K562 (cell line): ENCODE results near the gene ZSWIM9. TPM values are rescaled to one million over a fixed set of nuclear protein-coding genes. Genes with fewer than 3 reads are reported as not detected.

Source experiments
- ATAC-seq: fragments of 200-7000 bp; cut with Tn5 transposase; 3 replicates; pipeline ENCODE4 v1.9.1; 2020; ENCODE audit warnings: moderate library complexity
- BruUV-seq: library from RNA; stranded (reverse); fragments of 400-500 nt; replicated peaks from 2 replicates; lab custom pipeline; 2021; lab: Mats Ljungman, UMichigan
- CTCF ChIA-PET: fragments of 300-600 bp; formaldehyde crosslinking; extraction: SDS; loops from one replicate; lab custom pipeline; 2021; ENCODE audit warnings: low intra/inter-chr PET ratio; lab: Yijun Ruan, JAX
- POLR2A ChIA-PET: fragments of 300-600, 350-650 bp; sonication (Branson Sonifier 250); formaldehyde crosslinking; extraction: SDS; loops from one replicate; lab custom pipeline; 2021; ENCODE audit warnings: antibody characterized with exemption, inconsistent platforms; lab: Yijun Ruan, JAX
- DNase-seq, 4 experiments: peaks; one replicate each; pipeline versions ENCODE4 v3.0.0 to v3.0.0-alpha.2; 2011 to 2018; ENCODE audit warnings: low spot score in 3 of 4, mixed read lengths in 3 of 4; ENCODE audit errors: extremely low read depth in 1 of 4
- FAIRE-seq: peaks from 2 replicates; lab custom pipeline; 2011; peaks lifted over from hg19 to GRCh38; lab: Jason Lieb, UNC
- H2AFZ ChIP-seq: 2 replicates; pipeline ENCODE4 v1.6.0; 2011; ENCODE audit warnings: low read depth, low read length, control low read depth, inconsistent platforms
- H3K27ac ChIP-seq: fragments of 200-600 bp; 3 replicates; pipeline ENCODE4 v1.8.0; 2011; ENCODE audit warnings: low read depth, mild to moderate bottlenecking, control low read depth, inconsistent platforms, low read length, moderate library complexity, mixed read lengths; ENCODE audit errors: extremely low read depth
- H3K27me3 ChIP-seq, 2 experiments: fragments of 300-600 bp in 1 of 2; 2 replicates in 1 of 2; 3 replicates in 1 of 2; pipeline versions ENCODE4 v1.6.0 to v1.8.0; 2011; ENCODE audit warnings: inconsistent platforms in 2 of 2, low read length in 2 of 2, mild to moderate bottlenecking in 1 of 2, mixed read lengths in 1 of 2, moderate library complexity in 1 of 2; ENCODE audit not compliant: control insufficient read depth in 2 of 2, insufficient read depth in 2 of 2
- H3K36me3 ChIP-seq: fragments of 300-600 bp; 3 replicates; pipeline ENCODE4 v1.8.0; 2011; ENCODE audit warnings: mild to moderate bottlenecking, low read length, inconsistent platforms; ENCODE audit not compliant: control insufficient read depth, insufficient read depth
- H3K4me1 ChIP-seq, 2 experiments: fragments of 200-600 bp in 1 of 2; replicated peaks in 1 of 2; 2 replicates in 1 of 2; 3 replicates in 1 of 2; pipeline versions ENCODE4 v1.5.1 to v1.8.0; 2011; ENCODE audit warnings: inconsistent platforms in 2 of 2, low read length in 2 of 2, mild to moderate bottlenecking in 1 of 2, mixed read lengths in 1 of 2, moderate library complexity in 1 of 2; ENCODE audit not compliant: control insufficient read depth in 2 of 2, insufficient read depth in 2 of 2
- H3K4me2 ChIP-seq: 2 replicates; pipeline ENCODE4 v1.6.1; 2011; ENCODE audit warnings: low read length, control low read depth, inconsistent platforms, mixed read lengths; ENCODE audit not compliant: insufficient read depth
- H3K4me3 ChIP-seq: fragments of 200-600 bp; sonication (generic), shearing (Covaris generic); 2 replicates; pipeline ENCODE4 v1.5.1; 2016; ENCODE audit warnings: control low read depth, inconsistent platforms
- H3K79me2 ChIP-seq: fragments of 200-600 bp; 3 replicates; pipeline ENCODE4 v1.8.0; 2011; ENCODE audit warnings: low read length, inconsistent platforms; ENCODE audit not compliant: control insufficient read depth, insufficient read depth
- H3K9ac ChIP-seq, 2 experiments: 2 replicates each; pipeline versions ENCODE4 v1.6.0 to v1.6.1; 2011; ENCODE audit warnings: low read depth in 2 of 2, low read length in 2 of 2, control low read depth in 1 of 2, inconsistent platforms in 1 of 2, mild to moderate bottlenecking in 1 of 2, mixed read lengths in 1 of 2; ENCODE audit not compliant: insufficient read depth in 1 of 2
- H3K9me1 ChIP-seq: one replicate; pipeline ENCODE4 v1.6.0; 2011; ENCODE audit warnings: inconsistent platforms, mild to moderate bottlenecking, low read length, moderate library complexity; ENCODE audit not compliant: control insufficient read depth, insufficient read depth
- H3K9me3 ChIP-seq: replicated peaks from 2 replicates; pipeline ENCODE4 v1.5.1; 2011; ENCODE audit warnings: low read depth, low read length, inconsistent platforms; ENCODE audit not compliant: control insufficient read depth, insufficient read depth
- H4K20me1 ChIP-seq: replicated peaks from 2 replicates; pipeline ENCODE4 v1.6.1; 2011; ENCODE audit warnings: low read length, inconsistent platforms, mixed read lengths; ENCODE audit not compliant: control insufficient read depth, insufficient read depth
- CBFA2T3 ChIP-seq: fragments of 450-650 bp; IDR thresholded peaks from 2 replicates; pipeline ENCODE4 v1.6.1; 2017
- CTCFL ChIP-seq: IDR thresholded peaks from 2 replicates; pipeline ENCODE4 v1.6.1; 2011; ENCODE audit warnings: borderline replicate concordance, low read depth, mild to moderate bottlenecking, moderate library complexity, low read length; ENCODE audit not compliant: insufficient read depth, poor library complexity, severe bottlenecking
- FOXJ3 ChIP-seq: sonication (generic); formaldehyde crosslinking; IDR thresholded peaks from 2 replicates; pipeline ENCODE4 v1.4.0; 2020; ENCODE audit warnings: mild to moderate bottlenecking, missing genetic modification reagents
- GTF2B ChIP-seq: IDR thresholded peaks from 2 replicates; pipeline ENCODE4 v1.6.1; 2011; ENCODE audit not compliant: insufficient read length; ENCODE audit errors: extremely low read depth
- MAZ ChIP-seq, 2 experiments: fragments of 450-650 bp in 1 of 2; sonication (generic) in 1 of 2; formaldehyde crosslinking; IDR thresholded peaks in 1 of 2; conservative IDR thresholded peaks in 1 of 2; 2 replicates each; pipeline versions ENCODE4 v1.4.0 to v1.5.0; 2020; ENCODE audit warnings: mild to moderate bottlenecking in 1 of 2, missing genetic modification reagents in 1 of 2
- MEIS2 ChIP-seq: fragments of 450-650 bp; IDR thresholded peaks from 2 replicates; pipeline ENCODE4 v1.6.1; 2014; ENCODE audit warnings: mild to moderate bottlenecking; ENCODE audit not compliant: partially characterized antibody
- PHTF2 ChIP-seq: fragments of 250-450 bp; sonication (Bioruptor Pico); IDR thresholded peaks from 2 replicates; pipeline ENCODE4 v1.5.0; 2021; ENCODE audit warnings: mild to moderate bottlenecking
- SMARCA5 ChIP-seq: fragments of 450-650 bp; IDR thresholded peaks from 2 replicates; pipeline ENCODE4 v1.6.1; 2016
- TRIM28 ChIP-seq: fragments of 450-650 bp; IDR thresholded peaks from 2 replicates; pipeline ENCODE4 v1.6.1; 2017
- ZMIZ1 ChIP-seq, 2 experiments: fragments of 150-350 bp in 1 of 2; IDR thresholded peaks; 2 replicates each; pipeline ENCODE4 v1.6.1; 2012 to 2016; ENCODE audit warnings: low read depth in 2 of 2, low read length in 2 of 2, mild to moderate bottlenecking in 1 of 2, moderate library complexity in 1 of 2
- ZNF277 ChIP-seq: fragments of 250-450 bp; sonication (Bioruptor Pico); IDR thresholded peaks from 2 replicates; pipeline ENCODE4 v1.8.0; 2022; ENCODE audit warnings: inconsistent platforms, mild to moderate bottlenecking, moderate library complexity, borderline replicate concordance
- ZSCAN29 ChIP-seq: fragments of 450-650 bp; IDR thresholded peaks from 2 replicates; pipeline ENCODE4 v1.6.1; 2017
- WGBS: fragments of 100-300 bp; shearing (Covaris generic); methylation state at CpG from one replicate; pipeline ENCODE4 v1.1.6; 2016; ENCODE audit warnings: low coverage, mixed read lengths; ENCODE audit not compliant: insufficient coverage; ENCODE audit errors: missing lambda C conversion rate; 5-methylcytosine and 5-hydroxymethylcytosine counted together
- in situ Hi-C: fragments of 300-500 bp; cut with MboI; formaldehyde crosslinking; loops from 4 replicates; pipeline ENCODE4 v1.15.0; 2018; ENCODE audit warnings: inconsistent platforms, mixed read lengths
- intact Hi-C: fragments of 100-400 bp; cut with micrococcal nuclease; formaldehyde crosslinking; loops from 2 replicates; pipeline ENCODE4 v1.14.2; 2022
- polyA plus RNA-seq, 8 experiments: library from polyadenylated mRNA; depleted of rRNA in 4 of 8; stranded (reverse) in 5 of 8; unstranded in 3 of 8; fragments of >200 nt; fragmentation: Nextera tagmentation in 2 of 8; fragmentation: Illumina TruSeq in 1 of 8; extraction: Ambion mirVana in 2 of 8; extraction: Trizol in 1 of 8; gene quantifications; 2 replicates each; pipeline versions ENCODE4 v1.2.1 to v1.2.3, GENCODE V29; 2011 to 2014; ENCODE audit warnings: inconsistent platforms in 1 of 8, missing spikeins in 1 of 8
- total RNA-seq, 7 experiments: library from RNA; depleted of rRNA in 6 of 7; stranded (reverse); fragments of >200 nt in 6 of 7; fragmentation: Illumina TruSeq in 2 of 7; extraction: Trizol in 2 of 7; gene quantifications; 2 replicates each; pipeline versions ENCODE4 v1.2.1 to v1.2.3, GENCODE V29; 2011 to 2021; ENCODE audit warnings: low replicate concordance in 1 of 7

The ZSWIM9 gene
- total and polyA plus RNA-seq, 9 of the 15 experiments (the other 6 are each of a cell fraction or from before 2014, with no cell fraction given) = 0.04 to 1.4 (median 0.34) TPM; not detected in 1

- intact Hi-C loops = loop anchor here (5.0 kb wide), 1 partner anchor 83 kb away; no protein-coding TSS in a partner anchor
- H3K27me3 ChIP-seq = no peaks in the 10 kb centered on the region
- ChIA-PET POLR2A (interaction anchor here (1.6 to 2.6 kb wide), 2 partner anchors 9 to 14 kb away, joined by 5 to 24 read pairs; no protein-coding TSS in a partner anchor), CTCF (no interaction called here)
- no peak overlapping the region for H3K4me3 ChIP-seq
- no peaks in the 10 kb centered on the region for H3K9me3 ChIP-seq
- no peaks in the 10 kb centered on the region for H3K36me3 ChIP-seq
- DNase-seq (peak; percentile 84 to 94 (median 92)), FAIRE-seq (peak; percentile 95), ATAC-seq (peak; percentile 97)
- H3K9ac ChIP-seq = no peak overlapping the region
- H2AFZ ChIP-seq = peak overlapping the region; percentile 77
- no TSS peak for BruUV-seq
- in situ Hi-C loops = no loop called here
- 19% methylated on average over 13 of the region's 13 CpGs for WGBS
- no peaks in the 10 kb centered on the region for H4K20me1 ChIP-seq
- H3K79me2 ChIP-seq = no peaks in the 10 kb centered on the region
- peak overlapping the region; percentile 19; the same call in 1 of the 2 replicates for H3K4me2 ChIP-seq
- no peaks in the 10 kb centered on the region for H3K9me1 ChIP-seq
- no peak overlapping the region for H3K27ac ChIP-seq
- peaks cover 8 to 17% of the 10 kb centered on the region in 2 experiments; a peak in 4 of 5 replicates for H3K4me1 ChIP-seq
- TF ChIP-seq PHTF2 (CRISPR knock-in tag) (no peak), ZMIZ1 (IDR thresholded peaks at IDR 0.05; ENCODE audit: low read depth in 2 of 2, low read length in 2 of 2) (no peak), FOXJ3 (no peak), CTCFL (no peak), ZSCAN29 (no peak), TRIM28 (no peak), GTF2B (no peak), ZNF277 (CRISPR knock-in tag) (no peak), MAZ (CRISPR knock-in tag; conservative IDR thresholded peaks at IDR 0.05 in 1 of 2, IDR thresholded peaks at IDR 0.05 in 1 of 2) (no peak), CBFA2T3 (no peak; the same call in 1 of the 2 replicates), MEIS2 (no peak), SMARCA5 (no peak)
Observed at GRCh38 chr19:48190288-48190884, 19.9 kb downstream of the ZSWIM9 start.
